Tibial artery (tissue), 4 donors: ENCODE results near the gene AATF.

ENCODE experiments used
- DNase-seq, 2 donors: peaks; one replicate each; pipeline ENCODE4 v3.0.0-alpha.2; 2019
- H3K27ac ChIP-seq, 2 donors: fragments of 200-600 bp; sonication (generic) in 1 of 2; 1 replicate in 1 of 2; 2 replicates in 1 of 2; pipeline ENCODE4 v1.5.1; 2018 to 2019; ENCODE audit warnings: mild to moderate bottlenecking in 1 of 2
- H3K27me3 ChIP-seq, 2 donors: fragments of 200-600 bp; sonication (generic) in 1 of 2; one replicate each; pipeline versions ENCODE4 v1.5.1 to v1.6.0; 2016 to 2019
- H3K36me3 ChIP-seq, 3 donors: fragments of 200-600 bp; sonication (generic) in 2 of 3; one replicate each; pipeline ENCODE4 v1.5.1; 2016 to 2019; ENCODE audit warnings: mild to moderate bottlenecking in 2 of 3
- H3K4me1 ChIP-seq, 4 donors: fragments of 200-600 bp; sonication (generic) in 2 of 4; 1 replicate in 3 of 4; 2 replicates in 1 of 4; pipeline ENCODE4 v1.5.1; 2016 to 2019
- H3K4me3 ChIP-seq, 2 donors: fragments of 200-600 bp; sonication (generic) in 1 of 2; 1 replicate in 1 of 2; 2 replicates in 1 of 2; pipeline ENCODE4 v1.5.1; 2018 to 2019; ENCODE audit warnings: mild to moderate bottlenecking in 2 of 2
- H3K9me3 ChIP-seq, 3 donors: fragments of 200-600 bp; sonication (generic) in 1 of 3; one replicate each; pipeline ENCODE4 v1.5.1; 2016 to 2019
- CTCF ChIP-seq, 2 experiments: fragments of 200-600 bp in 1 of 2; fragments of 450-650 bp in 1 of 2; IDR thresholded peaks; one replicate each; pipeline ENCODE4 v1.5.1; 2017 to 2019; ENCODE audit warnings: antibody characterized with exemption in 2 of 2, mild to moderate bottlenecking in 1 of 2, moderate library complexity in 1 of 2
- intact Hi-C: fragments of 100-400 bp; cut with DNase I; formaldehyde crosslinking; loops from one replicate; pipeline ENCODE4 v1.15.0; 2023; ENCODE audit warnings: low total_unique reads

The AATF gene

GRCh38 chr17:36950027-36950426 is 1.3 kb downstream of the AATF start:
- no peak for TF ChIP-seq CTCF (IDR thresholded peaks at IDR 0.05)
- peaks cover 0 to 27% (median 18%) of the 10 kb centered on the region in 4 donors for H3K4me1 ChIP-seq
- intact Hi-C loops: no loop called here
- peaks cover 25 to 33% (median 27%) of the 10 kb centered on the region in 3 donors for H3K36me3 ChIP-seq
- DNase-seq: no peak
- H3K27me3 ChIP-seq: peaks cover 0 to 26% of the 10 kb centered on the region in 2 donors
- H3K9me3 ChIP-seq: no peaks in the 10 kb centered on the region
- peak overlapping the region; percentile 91 to 95 for H3K4me3 ChIP-seq
- peak overlapping the region; percentile 89 to 95 for H3K27ac ChIP-seq

GRCh38 chr17:36951084-36951789 is 2.5 kb downstream of the AATF start:
- no peak for TF ChIP-seq CTCF (IDR thresholded peaks at IDR 0.05)
- H3K4me1 ChIP-seq: peaks cover 0 to 27% (median 18%) of the 10 kb centered on the region in 4 donors
- no peak for DNase-seq
- intact Hi-C loops: no loop called here
- H3K27me3 ChIP-seq: peaks cover 0 to 14% of the 10 kb centered on the region in 2 donors
- no peak overlapping the region for H3K27ac ChIP-seq
- H3K9me3 ChIP-seq: no peaks in the 10 kb centered on the region
- peaks cover 36 to 45% (median 37%) of the 10 kb centered on the region in 3 donors for H3K36me3 ChIP-seq
- no peak overlapping the region for H3K4me3 ChIP-seq

GRCh38 chr17:36971508-36971907 is 22.8 kb downstream of the AATF start:
- H3K9me3 ChIP-seq: no peaks in the 10 kb centered on the region
- no peak overlapping the region for H3K27ac ChIP-seq
- H3K4me1 ChIP-seq: no peaks in the 10 kb centered on the region
- no peak for TF ChIP-seq CTCF (IDR thresholded peaks at IDR 0.05)
- H3K4me3 ChIP-seq: no peak overlapping the region
- intact Hi-C loops: no loop called here
- no peaks in the 10 kb centered on the region for H3K27me3 ChIP-seq
- H3K36me3 ChIP-seq: peaks cover 0 to 6% (median 1%) of the 10 kb centered on the region in 3 donors
- no peak for DNase-seq

GRCh38 chr17:36972186-36972700 is 23.5 kb downstream of the AATF start:
- intact Hi-C loops: no loop called here
- Histone ChIP-seq H3K36me3 (peaks cover 0 to 6% (median 0%) of the 10 kb centered on the region in 3 donors), H3K4me1 (no peaks in the 10 kb centered on the region), H3K9me3 (no peaks in the 10 kb centered on the region), H3K4me3 (no peak overlapping the region), H3K27ac (no peak overlapping the region), H3K27me3 (no peaks in the 10 kb centered on the region)
- TF ChIP-seq CTCF (IDR thresholded peaks at IDR 0.05): no peak
- DNase-seq: no peak

GRCh38 chr17:36972905-36973304 is 24.2 kb downstream of the AATF start:
- Histone ChIP-seq H3K9me3 (no peaks in the 10 kb centered on the region), H3K4me1 (no peaks in the 10 kb centered on the region), H3K27ac (no peak overlapping the region), H3K27me3 (no peaks in the 10 kb centered on the region), H3K4me3 (no peak overlapping the region), H3K36me3 (peaks cover 0 to 6% (median 0%) of the 10 kb centered on the region in 3 donors)
- intact Hi-C loops: no loop called here
- no peak for TF ChIP-seq CTCF (IDR thresholded peaks at IDR 0.05)
- no peak for DNase-seq
